H1 (cell line): Measurements from ENCODE around the gene LRP8. TPM values are rescaled to one million over a fixed set of nuclear protein-coding genes. Genes with fewer than 3 reads are reported as not detected.

Experiments used
- CTCF ChIA-PET: fragments of 300-600 bp; sonication (Branson Sonifier 250); formaldehyde crosslinking; loops from one replicate; lab custom pipeline; 2021; ENCODE audit not compliant: partially characterized antibody; lab: Charles Lee
- POLR2A ChIA-PET: fragments of 300-600 bp; sonication (Branson Sonifier 250); formaldehyde crosslinking; loops from one replicate; lab custom pipeline; 2021; ENCODE audit warnings: inconsistent platforms; ENCODE audit not compliant: partially characterized antibody; lab: Charles Lee
- DNase-seq, 2 experiments: peaks; one replicate each; pipeline versions ENCODE4 v3.0.0 to v3.0.0-alpha.2; 2010 to 2022; ENCODE audit warnings: low spot score in 2 of 2, low read depth in 1 of 2, mixed read lengths in 1 of 2
- FAIRE-seq: peaks from 2 replicates; lab custom pipeline; 2011; peaks lifted over from hg19 to GRCh38; lab: Jason Lieb, UNC
- H2AFZ ChIP-seq: 2 replicates; pipeline ENCODE4 v1.8.1; 2012; ENCODE audit warnings: low read length, inconsistent platforms
- H2AK5ac ChIP-seq: 2 replicates; pipeline ENCODE4 v1.6.1; 2013; ENCODE audit warnings: low read depth, low read length
- H2BK120ac ChIP-seq: replicated peaks from 2 replicates; pipeline ENCODE3; 2013; ENCODE audit warnings: low read depth, low read length, inconsistent platforms
- H2BK12ac ChIP-seq: 2 replicates; pipeline ENCODE4 v1.6.1; 2013; ENCODE audit warnings: low read depth, low read length
- H2BK15ac ChIP-seq: 2 replicates; pipeline ENCODE4 v1.6.1; 2013; ENCODE audit warnings: low read length
- H2BK20ac ChIP-seq: 2 replicates; pipeline ENCODE4 v1.6.1; 2013; ENCODE audit warnings: low read length
- H2BK5ac ChIP-seq: 2 replicates; pipeline ENCODE4 v1.6.1; 2013; ENCODE audit warnings: low read depth, low read length
- H3K14ac ChIP-seq: 2 replicates; pipeline ENCODE4 v1.6.1; 2013; ENCODE audit warnings: inconsistent platforms; ENCODE audit not compliant: insufficient read length
- H3K18ac ChIP-seq: 2 replicates; pipeline ENCODE4 v1.6.1; 2013; ENCODE audit warnings: low read length; ENCODE audit errors: extremely low read depth
- H3K23ac ChIP-seq: 2 replicates; pipeline ENCODE4 v1.6.1; 2013; ENCODE audit warnings: inconsistent platforms; ENCODE audit not compliant: insufficient read length
- H3K23me2 ChIP-seq: 2 replicates; pipeline ENCODE4 v1.6.1; 2013; ENCODE audit warnings: low read depth, low read length
- H3K27ac ChIP-seq: 2 replicates; pipeline ENCODE4 v1.6.1; 2011; ENCODE audit warnings: low read depth, low read length, inconsistent platforms
- H3K27me3 ChIP-seq, 4 experiments: replicated peaks in 1 of 4; 1 replicate in 1 of 4; 2 replicates in 3 of 4; pipeline versions ENCODE4 v1.6.1 to v1.8.1; 2011 to 2013; ENCODE audit warnings: low read length in 3 of 4, mild to moderate bottlenecking in 3 of 4, inconsistent platforms in 2 of 4, mixed read lengths in 2 of 4, moderate library complexity in 1 of 4; ENCODE audit not compliant: control insufficient read depth in 3 of 4, insufficient read depth in 3 of 4; ENCODE audit errors: extremely low read depth in 1 of 4
- H3K36me3 ChIP-seq, 4 experiments: 2 replicates each; pipeline versions ENCODE4 v1.6.1 to v1.8.1; 2011 to 2013; ENCODE audit warnings: mild to moderate bottlenecking in 4 of 4, low read length in 3 of 4, moderate library complexity in 2 of 4, control low read depth in 1 of 4, inconsistent platforms in 1 of 4; ENCODE audit not compliant: insufficient read depth in 4 of 4, control insufficient read depth in 2 of 4
- H3K4ac ChIP-seq: replicated peaks from 2 replicates; pipeline ENCODE3; 2013; ENCODE audit warnings: low read length, low read depth, mixed read lengths, inconsistent platforms; ENCODE audit not compliant: insufficient read length
- H3K4me1 ChIP-seq, 4 experiments: replicated peaks in 1 of 4; 1 replicate in 1 of 4; 2 replicates in 3 of 4; pipeline versions ENCODE4 v1.6.1 to v1.8.1; 2011 to 2013; ENCODE audit warnings: low read length in 3 of 4, inconsistent platforms in 2 of 4, mixed read lengths in 1 of 4; ENCODE audit not compliant: insufficient read depth in 4 of 4, control insufficient read depth in 3 of 4
- H3K4me2 ChIP-seq, 2 experiments: 2 replicates each; pipeline versions ENCODE4 v1.6.1 to v1.8.1; 2011 to 2013; ENCODE audit warnings: low read depth in 2 of 2, low read length in 2 of 2, control low read depth in 1 of 2, inconsistent platforms in 1 of 2, mild to moderate bottlenecking in 1 of 2; ENCODE audit not compliant: insufficient read depth in 1 of 2
- H3K4me3 ChIP-seq, 4 experiments: fragments of 200-600, 300-600 bp in 1 of 4; sonication (generic), shearing (Covaris generic), sonication (Bioruptor Twin) in 1 of 4; 2 replicates each; pipeline versions ENCODE4 v1.5.1 to v1.8.1; 2011 to 2016; ENCODE audit warnings: low read length in 4 of 4, low read depth in 3 of 4, control low read depth in 2 of 4, inconsistent platforms in 2 of 4, mild to moderate bottlenecking in 2 of 4, mixed read lengths in 1 of 4, moderate library complexity in 1 of 4; ENCODE audit not compliant: insufficient read depth in 2 of 4; ENCODE audit errors: extremely low read depth in 1 of 4
- H3K56ac ChIP-seq: replicated peaks from 2 replicates; pipeline ENCODE3; 2013; ENCODE audit warnings: low read depth, mild to moderate bottlenecking, mixed read lengths, low read length, inconsistent platforms; ENCODE audit not compliant: insufficient read length
- H3K79me1 ChIP-seq: 2 replicates; pipeline ENCODE4 v1.6.1; 2013; ENCODE audit warnings: low read depth, low read length, control low read depth
- H3K79me2 ChIP-seq, 2 experiments: 2 replicates each; pipeline versions ENCODE4 v1.6.1 to v1.8.1; 2012 to 2013; ENCODE audit warnings: low read length in 2 of 2, mild to moderate bottlenecking in 2 of 2, inconsistent platforms in 1 of 2; ENCODE audit not compliant: insufficient read depth in 2 of 2, control insufficient read depth in 1 of 2
- H3K9ac ChIP-seq, 4 experiments: replicated peaks in 1 of 4; 1 replicate in 1 of 4; 2 replicates in 3 of 4; pipeline versions ENCODE4 v1.6.1 to v1.8.1; 2011 to 2013; ENCODE audit warnings: low read depth in 3 of 4, low read length in 3 of 4, control low read depth in 2 of 4, mild to moderate bottlenecking in 2 of 4, moderate library complexity in 2 of 4, inconsistent platforms in 1 of 4; ENCODE audit errors: extremely low read depth in 1 of 4
- H3K9me3 ChIP-seq, 2 experiments: 2 replicates each; pipeline versions ENCODE4 v1.6.1 to v1.8.1; 2012 to 2013; ENCODE audit warnings: mild to moderate bottlenecking in 2 of 2, moderate library complexity in 2 of 2, control low read depth in 1 of 2, inconsistent platforms in 1 of 2, low read depth in 1 of 2, low read length in 1 of 2, mixed read lengths in 1 of 2; ENCODE audit not compliant: insufficient read depth in 2 of 2
- H4K20me1 ChIP-seq, 2 experiments: replicated peaks in 1 of 2; 2 replicates each; pipeline versions ENCODE3 to v1.8.1; 2011 to 2013; ENCODE audit warnings: inconsistent platforms in 2 of 2, low read length in 2 of 2, mild to moderate bottlenecking in 1 of 2; ENCODE audit not compliant: insufficient read depth in 2 of 2, control insufficient read depth in 1 of 2
- H4K5ac ChIP-seq: 2 replicates; pipeline ENCODE4 v1.6.1; 2013; ENCODE audit warnings: low read length, low read depth, mixed read lengths, inconsistent platforms; ENCODE audit not compliant: insufficient read length
- H4K8ac ChIP-seq: 2 replicates; pipeline ENCODE4 v1.8.0; 2013; ENCODE audit warnings: mild to moderate bottlenecking, moderate library complexity, low read length, inconsistent platforms; ENCODE audit not compliant: insufficient read depth; ENCODE audit errors: extremely low read depth
- H4K91ac ChIP-seq: replicated peaks from 2 replicates; pipeline ENCODE3; 2013; ENCODE audit warnings: low read length, mixed read lengths, inconsistent platforms; ENCODE audit not compliant: insufficient read length
- CTBP2 ChIP-seq: IDR thresholded peaks from 2 replicates; pipeline ENCODE4 v1.7.0; 2011; ENCODE audit warnings: borderline replicate concordance, mild to moderate bottlenecking, moderate library complexity, mixed read lengths, low read length; ENCODE audit not compliant: insufficient read depth, insufficient read length
- E2F6 ChIP-seq: IDR thresholded peaks from 2 replicates; pipeline ENCODE4 v1.6.1; 2012; ENCODE audit warnings: inconsistent platforms
- GTF2F1 ChIP-seq: IDR thresholded peaks from 2 replicates; pipeline ENCODE4 v1.6.1; 2012; ENCODE audit warnings: low read depth, low read length, improper control_type of control experiment, borderline replicate concordance
- JUN ChIP-seq: IDR thresholded peaks from 2 replicates; pipeline ENCODE4 v1.6.1; 2011; ENCODE audit warnings: low read depth, mild to moderate bottlenecking, improper control_type of control experiment, low read length
- KDM4A ChIP-seq: IDR thresholded peaks from one replicate; pipeline ENCODE4 v1.7.1; 2012; ENCODE audit warnings: low read depth, mild to moderate bottlenecking, moderate library complexity, low read length, inconsistent platforms; ENCODE audit not compliant: severe bottlenecking
- MAX ChIP-seq: IDR thresholded peaks from 2 replicates; pipeline ENCODE4 v1.6.1; 2012; ENCODE audit warnings: inconsistent platforms
- RXRA ChIP-seq: IDR thresholded peaks from 2 replicates; pipeline ENCODE4 v1.6.1; 2011; ENCODE audit warnings: low read depth, mild to moderate bottlenecking, low read length, moderate library complexity; ENCODE audit not compliant: insufficient read depth
- ZNF274 ChIP-seq: IDR thresholded peaks from 2 replicates; pipeline ENCODE4 v1.7.0; 2012; ENCODE audit warnings: low read length, borderline replicate concordance; ENCODE audit errors: extremely low read depth
- WGBS, 2 experiments: shearing (Covaris generic) in 1 of 2; methylation state at CpG; one replicate each; pipeline versions ENCODE4 v1.1.6 to v1.1.7; 2013 to 2015; ENCODE audit warnings: low lambda C conversion rate in 2 of 2, mixed read lengths in 2 of 2, inconsistent platforms in 1 of 2, low coverage in 1 of 2, missing lambda C conversion rate in 1 of 2; ENCODE audit not compliant: insufficient replicate concordance in 2 of 2, insufficient coverage in 1 of 2, insufficient read length in 1 of 2; ENCODE audit errors: extremely low coverage in 1 of 2, missing lambda C conversion rate in 1 of 2; 5-methylcytosine and 5-hydroxymethylcytosine counted together
- polyA plus RNA-seq, 7 experiments: library from polyadenylated mRNA; depleted of rRNA in 3 of 7; stranded (reverse) in 5 of 7; unstranded in 2 of 7; fragments of >200 nt in 5 of 7; fragments of 200-250 nt in 2 of 7; gene quantifications; 1 replicate in 5 of 7; 2 replicates in 1 of 7; 4 replicates in 1 of 7; pipeline versions ENCODE4 v1.2.1 to v1.2.3, GENCODE V29; 2011 to 2013; ENCODE audit warnings: missing spikeins in 2 of 7, mixed read lengths in 2 of 7
- total RNA-seq: library from RNA; stranded (reverse); fragmentation: NEBNext Ultra II Directional; extraction: Animal tissue kit (Norgen Biotek cat#: 25700); gene quantifications from 2 replicates; pipeline ENCODE4 v1.2.1, GENCODE V29; 2021

Gene LRP8
- total and polyA plus RNA-seq, 2 of the 8 experiments (the other 6 are each of a cell fraction or from before 2014, with no cell fraction given) = 63.2 to 66.4 TPM

GRCh38 chr1:53328541-53329499 lies 950 bp upstream of the LRP8 start:
- 0 out of 2 replicates have a peak overlapping the region, but pooled peaks have one; percentile 65 for H2AFZ ChIP-seq
- H2BK12ac ChIP-seq = 0 out of 2 replicates have a peak overlapping the region, but pooled peaks have one; percentile 39
- H2BK20ac ChIP-seq = no peak overlapping the region; the same call in 1 of the 2 replicates
- H3K18ac ChIP-seq = peak overlapping the region; percentile 79
- peak overlapping the region; percentile 56; the same call in 1 of the 2 replicates for H2BK5ac ChIP-seq
- H3K27me3 ChIP-seq = no peaks in the 10 kb centered on the region; a peak in 1 of 7 replicates
- H2BK120ac ChIP-seq = no peak overlapping the region
- H3K14ac ChIP-seq = no peak overlapping the region
- H4K8ac ChIP-seq = no peak overlapping the region; the same call in 1 of the 2 replicates
- peaks cover 16% of the 10 kb centered on the region for H3K23me2 ChIP-seq
- peak overlapping the region; percentile 91 to 98 for H3K4me2 ChIP-seq
- H4K5ac ChIP-seq = no peak overlapping the region
- FAIRE-seq (no peak), DNase-seq (peak in 1 of 2 experiments; percentile 70)
- no peak overlapping the region for H3K27ac ChIP-seq
- H4K91ac ChIP-seq = peak overlapping the region; percentile 63
- no peak overlapping the region for H2AK5ac ChIP-seq
- H3K4me3 ChIP-seq = peak overlapping the region; percentile 61 to 87 (median 70)
- peaks cover 13 to 20% of the 10 kb centered on the region in 2 experiments for H3K79me2 ChIP-seq
- H4K20me1 ChIP-seq = peaks cover 0 to 9% of the 10 kb centered on the region in 2 experiments
- ChIA-PET POLR2A (no interaction called here), CTCF (interaction anchor here (1.1 to 3.0 kb wide), 2 partner anchors 8 to 64 kb away, joined by 4 to 7 read pairs; no protein-coding TSS in a partner anchor)
- peaks cover 7 to 17% (median 13%) of the 10 kb centered on the region in 4 experiments; a peak in 7 of 8 replicates for H3K36me3 ChIP-seq
- no peaks in the 10 kb centered on the region for H3K9me3 ChIP-seq
- WGBS, 2 experiments = 42% methylated on average over 20 of the region's 35 CpGs; no CpG with 5 or more reads in 1 of the 2 experiments
- no peak overlapping the region for H3K23ac ChIP-seq
- H3K9ac ChIP-seq = no peak overlapping the region
- peaks cover 10% of the 10 kb centered on the region for H3K79me1 ChIP-seq
- peak overlapping the region; percentile 92 for H2BK15ac ChIP-seq
- H3K4ac ChIP-seq = no peak overlapping the region
- H3K56ac ChIP-seq = no peak overlapping the region
- peaks cover 4 to 15% (median 9%) of the 10 kb centered on the region in 4 experiments for H3K4me1 ChIP-seq
- TF ChIP-seq GTF2F1 = no peak
- TF ChIP-seq KDM4A = peak; percentile 6
- TF ChIP-seq ZNF274 = no peak
- TF ChIP-seq JUN = no peak
- TF ChIP-seq RXRA = no peak
- no peak for TF ChIP-seq CTBP2
- TF ChIP-seq E2F6 = peak; percentile 24; the same call in 1 of the 2 replicates
- peak; percentile 60 for TF ChIP-seq MAX
